IMR-90 (cell line): Measurements from ENCODE around the gene POU2F1. TPM values are rescaled to one million over a fixed set of nuclear protein-coding genes. Genes with fewer than 3 reads are reported as not detected.

Source experiments
- ATAC-seq: fragments of 200-7000 bp; cut with Tn5 transposase; 2 replicates; pipeline ENCODE4 v1.9.1; 2020; ENCODE audit warnings: low read depth, mild to moderate bottlenecking, moderate library complexity
- BruUV-seq: library from RNA; stranded (reverse); fragments of 400-500 nt; replicated peaks from 2 replicates; lab custom pipeline; 2021; lab: Mats Ljungman, UMichigan
- CTCF ChIA-PET: fragments of 300-600 bp; formaldehyde crosslinking; extraction: SDS; loops from one replicate; lab custom pipeline; 2021; ENCODE audit warnings: antibody characterized with exemption; lab: Yijun Ruan, JAX
- POLR2A ChIA-PET: fragments of 300-600 bp; sonication (Branson Sonifier 250); formaldehyde crosslinking; loops from one replicate; lab custom pipeline; 2022; ENCODE audit warnings: antibody characterized with exemption; ENCODE audit not compliant: unreplicated experiment; lab: Charles Lee
- DNase-seq: peaks from one replicate; pipeline ENCODE4 v3.0.0; 2013
- H2AFZ ChIP-seq: replicated peaks from 2 replicates; pipeline ENCODE3; 2013; ENCODE audit warnings: low read length, mild to moderate bottlenecking; ENCODE audit not compliant: poor library complexity
- H2AK5ac ChIP-seq: 2 replicates; pipeline ENCODE4 v1.6.1; 2013; ENCODE audit warnings: low read depth, low read length, inconsistent platforms
- H2AK9ac ChIP-seq: replicated peaks from 2 replicates; pipeline ENCODE3; 2013; ENCODE audit warnings: mild to moderate bottlenecking, low read depth, low read length, moderate library complexity; ENCODE audit not compliant: poor library complexity
- H2BK120ac ChIP-seq: 2 replicates; pipeline ENCODE4 v1.6.1; 2013; ENCODE audit warnings: low read depth, low read length, inconsistent platforms
- H2BK15ac ChIP-seq: 3 replicates; pipeline ENCODE4 v1.6.1; 2013; ENCODE audit warnings: low read depth, low read length, inconsistent platforms
- H2BK20ac ChIP-seq: 2 replicates; pipeline ENCODE4 v1.6.1; 2013; ENCODE audit warnings: low read depth, mild to moderate bottlenecking, inconsistent platforms, low read length, moderate library complexity
- H2BK5ac ChIP-seq: 2 replicates; pipeline ENCODE4 v1.6.1; 2013; ENCODE audit warnings: mild to moderate bottlenecking, low read depth, low read length, inconsistent platforms; ENCODE audit not compliant: poor library complexity, severe bottlenecking
- H3K14ac ChIP-seq: replicated peaks from 2 replicates; pipeline ENCODE4 v1.6.1; 2013; ENCODE audit warnings: low read depth, low read length, inconsistent platforms
- H3K18ac ChIP-seq: 2 replicates; pipeline ENCODE4 v1.6.1; 2013; ENCODE audit warnings: low read depth, low read length, control low read depth
- H3K23ac ChIP-seq: 2 replicates; pipeline ENCODE4 v1.6.1; 2013; ENCODE audit warnings: low read depth, low read length, inconsistent platforms
- H3K27ac ChIP-seq: 2 replicates; pipeline ENCODE4 v1.5.1; 2013; ENCODE audit warnings: mild to moderate bottlenecking, control low read depth, low read length; ENCODE audit not compliant: insufficient read depth
- H3K27me3 ChIP-seq: 2 replicates; pipeline ENCODE4 v1.6.1; 2013; ENCODE audit warnings: low read length; ENCODE audit not compliant: control insufficient read depth, insufficient read depth
- H3K36me3 ChIP-seq: 2 replicates; pipeline ENCODE4 v1.6.1; 2013; ENCODE audit warnings: low read length, mixed read lengths; ENCODE audit not compliant: control insufficient read depth, insufficient read depth
- H3K4ac ChIP-seq: 2 replicates; pipeline ENCODE4 v1.6.1; 2013; ENCODE audit warnings: low read depth, low read length, inconsistent platforms
- H3K4me1 ChIP-seq: 2 replicates; pipeline ENCODE4 v1.6.1; 2013; ENCODE audit warnings: low read length, mixed read lengths; ENCODE audit not compliant: control insufficient read depth, insufficient read depth
- H3K4me2 ChIP-seq: 2 replicates; pipeline ENCODE4 v1.6.1; 2013; ENCODE audit warnings: low read depth, mild to moderate bottlenecking, control low read depth, low read length, moderate library complexity
- H3K4me3 ChIP-seq: 2 replicates; pipeline ENCODE4 v1.5.1; 2013; ENCODE audit warnings: low read depth, mild to moderate bottlenecking, control low read depth, low read length, moderate library complexity; ENCODE audit not compliant: insufficient read depth
- H3K56ac ChIP-seq: 2 replicates; pipeline ENCODE4 v1.6.1; 2013; ENCODE audit warnings: low read length, inconsistent platforms; ENCODE audit not compliant: insufficient read depth; ENCODE audit errors: extremely low read depth
- H3K79me1 ChIP-seq, 2 experiments: 2 replicates each; pipeline ENCODE4 v1.6.1; 2013; ENCODE audit warnings: low read length in 2 of 2, inconsistent platforms in 1 of 2, low read depth in 1 of 2
- H3K9ac ChIP-seq: 2 replicates; pipeline ENCODE4 v1.6.1; 2013; ENCODE audit warnings: low read depth, low read length, control low read depth
- H3K9me1 ChIP-seq: 2 replicates; pipeline ENCODE4 v1.6.1; 2013; ENCODE audit warnings: low read length, inconsistent platforms; ENCODE audit not compliant: insufficient read depth
- H3K9me3 ChIP-seq: 2 replicates; pipeline ENCODE4 v1.6.1; 2013; ENCODE audit warnings: low read length; ENCODE audit not compliant: control insufficient read depth, insufficient read depth
- H4K20me1 ChIP-seq: 2 replicates; pipeline ENCODE4 v1.6.1; 2013; ENCODE audit warnings: low read length, inconsistent platforms; ENCODE audit not compliant: insufficient read depth
- H4K5ac ChIP-seq: 2 replicates; pipeline ENCODE4 v1.6.1; 2013; ENCODE audit warnings: mild to moderate bottlenecking, low read depth, low read length, control low read depth
- H4K8ac ChIP-seq, 2 experiments: 2 replicates each; pipeline ENCODE4 v1.6.1; 2013; ENCODE audit warnings: low read depth in 2 of 2, low read length in 2 of 2, control low read depth in 1 of 2, inconsistent platforms in 1 of 2
- H4K91ac ChIP-seq: 2 replicates; pipeline ENCODE4 v1.6.1; 2013; ENCODE audit warnings: low read depth, low read length, inconsistent platforms; ENCODE audit not compliant: insufficient read depth
- BHLHE40 ChIP-seq: fragments of 150-350 bp; IDR thresholded peaks from 2 replicates; pipeline ENCODE4 v1.6.1; 2016; ENCODE audit warnings: mild to moderate bottlenecking, low read depth, low read length
- CTCF ChIP-seq: conservative IDR thresholded peaks from 2 replicates; pipeline ENCODE4 v1.5.1; 2012; ENCODE audit warnings: mild to moderate bottlenecking, low read depth, low read length, improper control_type of control experiment
- ELK1 ChIP-seq: fragments of 150-350 bp; IDR thresholded peaks from 2 replicates; pipeline ENCODE4 v1.6.1; 2016; ENCODE audit warnings: low read depth, mild to moderate bottlenecking, low read length, moderate library complexity, borderline replicate concordance
- MAFK ChIP-seq: IDR thresholded peaks from 2 replicates; pipeline ENCODE4 v1.6.1; 2012; ENCODE audit warnings: low read depth, low read length, improper control_type of control experiment
- MAZ ChIP-seq: IDR thresholded peaks from 2 replicates; pipeline ENCODE4 v1.6.1; 2012; ENCODE audit warnings: low read depth, mild to moderate bottlenecking, low read length, improper control_type of control experiment, moderate library complexity, borderline replicate concordance
- MXI1 ChIP-seq: IDR thresholded peaks from 2 replicates; pipeline ENCODE4 v1.6.1; 2012; ENCODE audit warnings: low read depth, mild to moderate bottlenecking, low read length, moderate library complexity, borderline replicate concordance
- NFE2L2 ChIP-seq: fragments of 150-350 bp; IDR thresholded peaks from 2 replicates; pipeline ENCODE4 v1.6.1; 2016; ENCODE audit warnings: low read depth, mild to moderate bottlenecking, low read length
- POLR2A ChIP-seq: IDR thresholded peaks from 2 replicates; pipeline ENCODE4 v1.6.1; 2012; ENCODE audit warnings: mild to moderate bottlenecking, low read depth, low read length
- RFX5 ChIP-seq: IDR thresholded peaks from 2 replicates; pipeline ENCODE4 v1.8.0; 2012; ENCODE audit warnings: low read depth, mild to moderate bottlenecking, low read length, moderate library complexity
- WGBS, 2 experiments: methylation state at CpG; one replicate each; pipeline versions ENCODE4 v1.1.5 to v1.1.7; 2013; ENCODE audit warnings: missing lambda C conversion rate in 2 of 2; ENCODE audit not compliant: insufficient read length in 1 of 2; ENCODE audit errors: extremely low coverage in 2 of 2; 5-methylcytosine and 5-hydroxymethylcytosine counted together
- dilution Hi-C: fragments of 300-500 bp; cut with HindIII; formaldehyde crosslinking; loops from one replicate; pipeline ENCODE4 v1.14.3; 2018; ENCODE audit warnings: low sequenced_read_pairs; ENCODE audit not compliant: unreplicated experiment
- in situ Hi-C: fragments of 300-500 bp; cut with MboI; formaldehyde crosslinking; loops from 3 replicates; pipeline ENCODE4 v1.14.3; 2019; ENCODE audit warnings: low sequenced_read_pairs, inconsistent platforms, mixed read lengths
- intact Hi-C: fragments of 100-400 bp; cut with micrococcal nuclease; formaldehyde crosslinking; loops from 2 replicates; pipeline ENCODE4 v1.10.0; 2022
- polyA plus RNA-seq, 3 experiments: library from polyadenylated mRNA; depleted of rRNA; stranded (reverse); fragments of >200 nt; gene quantifications; 2 replicates each; pipeline ENCODE4 v1.2.3, GENCODE V29; 2012; ENCODE audit warnings: low replicate concordance in 1 of 3
- total RNA-seq: library from RNA; depleted of rRNA; stranded (reverse); fragments of >200 nt; gene quantifications from 2 replicates; pipeline ENCODE4 v1.2.3, GENCODE V29; 2012
- TF ChIP-seq, protein P1 (sequence below): fragments of 150-350 bp; IDR thresholded peaks from 2 replicates; pipeline ENCODE4 v1.6.1; 2017; ENCODE audit warnings: mild to moderate bottlenecking, antibody characterized with exemption, low read length, low read depth

The POU2F1 gene
- total and polyA plus RNA-seq, 2 of the 4 experiments (the other 2 are of a cell fraction), result 1.2 to 3.4 TPM

DNA sequence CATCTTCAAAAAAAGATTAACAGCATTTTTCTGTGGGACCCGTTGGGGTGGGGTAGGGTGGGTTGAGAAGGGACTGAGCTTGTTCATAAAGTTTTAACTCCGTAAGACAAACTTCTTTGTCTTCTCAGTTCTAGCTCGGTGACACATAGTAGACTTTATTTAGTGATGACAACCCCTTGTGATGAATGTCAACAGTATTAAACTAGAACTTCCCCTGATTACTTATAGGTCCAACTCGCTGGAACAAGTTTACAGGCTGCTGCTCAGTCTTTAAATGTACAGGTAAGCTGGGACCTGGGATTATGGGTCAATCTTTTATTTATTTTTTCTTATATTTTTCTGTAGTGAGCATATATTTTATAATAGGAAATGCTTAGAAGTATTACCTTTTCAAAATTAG lies 149.2 kb downstream of the POU2F1 start:
- H3K56ac ChIP-seq, result no peak overlapping the region
- no peak overlapping the region for H3K18ac ChIP-seq
- BruUV-seq, result no TSS peak
- H3K27ac ChIP-seq, result no peak overlapping the region
- in situ Hi-C loops (no loop called here), intact Hi-C loops (no loop called here), dilution Hi-C loops (no loop called here)
- no peak overlapping the region for H4K8ac ChIP-seq
- peaks cover 3% of the 10 kb centered on the region; the same call in 1 of the 2 replicates for H3K4me1 ChIP-seq
- no peak overlapping the region for H2AFZ ChIP-seq
- TF ChIP-seq CTCF, result no peak
- no peak for TF ChIP-seq RFX5
- TF ChIP-seq ELK1, result no peak
- no peak for TF ChIP-seq NFE2L2
- no peak for TF ChIP-seq POLR2A
- TF ChIP-seq BHLHE40, result no peak
- TF ChIP-seq MAFK, result no peak
- no peak for TF ChIP-seq MAZ
- TF ChIP-seq MXI1, result no peak
- TF ChIP-seq, protein P1, sequence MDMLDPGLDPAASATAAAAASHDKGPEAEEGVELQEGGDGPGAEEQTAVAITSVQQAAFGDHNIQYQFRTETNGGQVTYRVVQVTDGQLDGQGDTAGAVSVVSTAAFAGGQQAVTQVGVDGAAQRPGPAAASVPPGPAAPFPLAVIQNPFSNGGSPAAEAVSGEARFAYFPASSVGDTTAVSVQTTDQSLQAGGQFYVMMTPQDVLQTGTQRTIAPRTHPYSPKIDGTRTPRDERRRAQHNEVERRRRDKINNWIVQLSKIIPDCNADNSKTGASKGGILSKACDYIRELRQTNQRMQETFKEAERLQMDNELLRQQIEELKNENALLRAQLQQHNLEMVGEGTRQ, result no peak
- ChIA-PET CTCF (no interaction called here), POLR2A (no interaction called here)
- H4K91ac ChIP-seq, result no peak overlapping the region
- H2AK9ac ChIP-seq, result no peak overlapping the region
- no peak overlapping the region for H2BK15ac ChIP-seq
- H2AK5ac ChIP-seq, result no peak overlapping the region
- no peak overlapping the region for H3K4me3 ChIP-seq
- WGBS, 2 experiments, result no CpG with 5 or more reads among the region's 4 CpGs
- no peak overlapping the region for H3K14ac ChIP-seq
- no peak overlapping the region for H4K5ac ChIP-seq
- H3K4ac ChIP-seq, result no peak overlapping the region
- H3K79me1 ChIP-seq, result no peaks in the 10 kb centered on the region
- DNase-seq (no peak), ATAC-seq (no peak)
- H3K4me2 ChIP-seq, result no peak overlapping the region
- no peak overlapping the region for H2BK20ac ChIP-seq
- H3K9me1 ChIP-seq, result no peaks in the 10 kb centered on the region
- H3K9ac ChIP-seq, result no peak overlapping the region
- 0 out of 2 replicates have a peak, but pooled peaks cover 1% of the 10 kb centered on the region for H3K36me3 ChIP-seq
- H3K27me3 ChIP-seq, result no peaks in the 10 kb centered on the region
- no peaks in the 10 kb centered on the region for H4K20me1 ChIP-seq
- no peak overlapping the region for H2BK120ac ChIP-seq
- H3K9me3 ChIP-seq, result no peaks in the 10 kb centered on the region
- no peak overlapping the region for H2BK5ac ChIP-seq
- no peak overlapping the region for H3K23ac ChIP-seq
